ENCODE data around the gene TOMM70. TPM values are rescaled to one million over a fixed set of nuclear protein-coding genes. Genes with fewer than 3 reads are reported as not detected.
"Not testable (repeated sequence)": the region's sequence is repeated elsewhere in the genome, so short reads cannot be mapped to it uniquely, and the experiment has no call there.

TOMM70 gene
- total RNA-seq (2014; rRNA removed; shearing (Covaris generic)) = 53.4 and 64.9 TPM in 2 replicates

DNA sequence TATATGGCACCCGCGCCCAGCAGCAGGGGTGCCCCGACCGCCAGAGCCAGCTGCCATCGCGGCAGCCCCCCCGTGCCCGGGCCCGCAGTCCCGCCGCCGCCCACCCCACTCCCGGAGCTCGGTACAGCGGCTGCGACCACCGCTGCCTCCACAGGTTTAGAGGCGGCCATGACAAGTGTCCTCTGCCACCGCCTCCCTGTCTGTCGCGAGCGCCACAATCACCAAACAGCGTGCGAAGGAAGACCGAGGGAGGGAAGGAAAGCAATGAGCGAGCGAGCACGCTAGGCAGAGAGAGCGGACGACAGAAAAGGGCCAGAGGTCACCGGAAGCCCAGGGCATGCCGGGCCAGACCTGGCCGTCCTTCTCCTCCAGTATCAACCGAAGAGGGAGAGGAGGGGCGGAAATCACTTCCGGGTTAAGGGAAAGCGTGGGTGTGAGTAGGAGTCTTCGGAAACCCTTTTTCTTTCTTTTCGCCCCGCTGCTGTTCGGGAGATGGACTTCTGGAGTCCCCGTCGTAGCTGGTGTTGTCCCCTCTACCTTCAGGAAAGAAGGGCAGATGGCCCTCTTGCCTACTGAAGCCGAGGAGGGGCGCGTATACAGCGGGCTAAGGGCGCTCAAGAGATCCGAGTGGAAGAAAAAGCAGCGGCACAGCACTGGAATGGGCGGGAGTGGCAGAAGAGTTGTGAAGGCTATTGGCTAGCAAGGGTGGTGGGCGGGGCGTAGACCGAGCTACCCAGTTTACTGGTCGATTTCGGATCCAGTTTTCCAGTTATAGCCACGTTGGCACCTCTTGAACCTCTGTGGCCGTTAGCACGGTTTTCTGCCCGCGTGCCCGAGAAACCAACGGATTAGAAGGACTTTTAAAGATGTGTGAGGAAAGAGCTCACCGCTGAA lies at the start of gene TOMM70, which contains the start of gene LNP1:
Gene TOMM70, minus strand, starts transcription at position 310 of the 894 bp plus-strand sequence. Its CDS starts 140 bp downstream, at position 170.
Gene LNP1, plus strand, starts transcription at position 760 of the 894 bp plus-strand sequence. CDS start 28,191 bp downstream, outside the sequence.
- peak; percentile 97 for DNase-seq (ENCODE audit: low spot score)

DNA sequence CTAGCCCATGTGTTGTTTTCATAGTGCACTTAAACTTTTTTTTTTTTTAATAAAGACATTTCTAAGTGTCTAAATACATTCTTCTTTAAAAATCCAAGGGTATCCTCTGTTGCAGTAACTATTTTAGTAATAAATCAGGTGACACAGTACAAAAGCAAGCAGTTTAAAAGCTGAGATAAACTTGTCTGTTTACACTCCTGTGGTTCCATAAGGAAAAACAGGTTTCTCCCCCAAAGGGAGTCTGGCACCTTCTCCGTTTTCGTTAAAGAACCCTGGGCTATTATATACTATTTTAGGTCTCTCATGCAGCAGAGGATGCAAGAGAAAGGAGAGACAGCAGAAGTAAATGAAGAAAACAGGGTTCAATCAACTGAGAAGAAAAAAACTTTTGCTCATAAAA lies 48.3 kb upstream of the TOMM70 start:
- DNase-seq (ENCODE audit: low spot score) = no peak

DNA sequence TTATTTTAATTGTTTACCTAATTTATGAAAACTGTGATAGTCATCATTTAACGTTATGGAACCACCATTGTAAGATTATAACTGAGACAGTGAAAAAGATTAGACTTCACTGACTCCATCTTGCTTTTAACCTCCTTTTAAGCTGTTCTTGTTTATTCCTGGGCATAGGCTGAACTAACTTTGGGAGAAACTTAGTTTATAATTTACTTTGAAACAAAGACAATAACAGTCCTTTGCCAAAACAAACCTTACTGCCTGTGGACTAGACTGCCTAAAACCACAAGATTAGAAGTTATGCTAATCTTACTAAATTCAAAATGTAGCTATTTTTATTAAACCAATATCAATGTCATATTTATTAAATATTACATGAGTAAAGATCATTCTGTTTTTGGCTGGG lies 47.2 kb upstream of the TOMM70 start:
- no peak for DNase-seq (ENCODE audit: low spot score)

DNA sequence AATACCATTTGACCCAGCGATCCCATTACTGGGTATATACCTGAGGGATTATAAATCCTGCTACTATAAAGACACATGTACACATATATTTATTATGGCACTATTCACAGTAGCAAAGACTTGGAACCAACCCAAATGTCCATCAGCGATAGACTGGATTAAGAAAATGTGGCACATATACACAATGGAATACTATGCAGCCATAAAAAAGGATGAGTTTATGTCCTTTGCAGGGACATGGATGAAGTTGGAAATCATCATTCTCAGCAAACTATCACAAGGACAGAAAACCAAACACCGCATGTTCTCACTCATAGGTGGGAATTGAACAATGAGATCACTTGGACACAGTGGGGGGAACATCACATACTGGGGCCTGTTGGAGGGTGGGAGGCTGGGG lies 46.2 kb upstream of the TOMM70 start:
- not testable (repeated sequence) for DNase-seq (ENCODE audit: low spot score)

DNA sequence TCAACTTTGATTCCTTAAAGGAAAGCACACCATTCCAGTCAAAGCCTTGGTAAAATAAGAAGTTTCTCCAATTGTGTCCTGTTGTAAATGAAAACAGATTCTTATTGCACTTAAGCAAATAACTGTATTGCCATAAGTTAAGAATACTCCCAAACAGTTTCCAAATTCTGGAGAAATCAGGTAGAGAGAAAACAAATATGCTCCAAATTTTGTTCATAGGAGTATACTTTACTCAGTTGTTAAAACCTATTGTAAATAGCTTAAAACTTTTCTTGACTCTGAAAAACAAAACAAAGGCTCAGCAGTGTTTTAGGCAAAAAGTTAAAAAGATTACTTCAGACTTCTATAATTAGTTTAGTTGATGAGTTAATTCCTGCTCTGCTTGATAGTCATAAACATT lies 42.8 kb upstream of the TOMM70 start:
- DNase-seq (ENCODE audit: low spot score) = no peak

DNA sequence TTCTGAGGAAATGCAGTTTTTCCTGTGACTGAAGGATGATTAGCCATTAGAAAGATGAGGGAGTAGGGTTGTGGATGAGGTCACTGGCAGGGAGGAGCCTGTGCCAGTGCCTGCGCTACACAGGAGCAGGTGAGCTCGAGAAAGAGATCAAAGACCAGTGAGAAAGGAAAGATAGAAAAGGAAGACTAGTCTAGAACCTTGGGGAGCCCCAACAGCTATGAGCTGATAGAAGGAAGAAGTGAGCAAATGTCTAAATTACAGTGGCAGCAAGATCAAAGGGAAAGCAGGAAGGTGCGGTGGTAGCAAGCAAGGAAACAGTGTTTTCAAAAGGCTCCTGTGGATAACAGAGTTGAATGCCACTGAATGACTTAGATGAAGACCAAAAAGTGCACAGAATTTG lies 40.0 kb upstream of the TOMM70 start:
- DNase-seq (ENCODE audit: low spot score) = no peak

DNA sequence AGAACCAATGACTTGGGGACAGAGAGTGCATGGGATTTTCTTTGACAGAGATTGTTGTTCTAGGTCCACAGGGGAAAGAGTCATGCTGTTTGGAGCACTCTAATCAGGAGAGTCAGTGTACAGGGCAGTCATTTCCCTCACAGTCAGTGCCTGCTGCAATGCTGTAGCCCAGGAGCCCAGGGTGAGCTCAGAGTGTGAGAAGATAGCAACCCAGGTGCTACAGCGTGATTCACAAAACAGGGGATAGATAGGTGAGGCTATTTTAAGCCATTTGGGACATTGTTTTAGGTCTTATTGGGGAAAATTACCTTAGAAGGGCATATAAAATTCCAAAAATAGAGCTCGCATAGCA lies 37.7 kb upstream of the TOMM70 start:
- no peak for DNase-seq (ENCODE audit: low spot score)

DNA sequence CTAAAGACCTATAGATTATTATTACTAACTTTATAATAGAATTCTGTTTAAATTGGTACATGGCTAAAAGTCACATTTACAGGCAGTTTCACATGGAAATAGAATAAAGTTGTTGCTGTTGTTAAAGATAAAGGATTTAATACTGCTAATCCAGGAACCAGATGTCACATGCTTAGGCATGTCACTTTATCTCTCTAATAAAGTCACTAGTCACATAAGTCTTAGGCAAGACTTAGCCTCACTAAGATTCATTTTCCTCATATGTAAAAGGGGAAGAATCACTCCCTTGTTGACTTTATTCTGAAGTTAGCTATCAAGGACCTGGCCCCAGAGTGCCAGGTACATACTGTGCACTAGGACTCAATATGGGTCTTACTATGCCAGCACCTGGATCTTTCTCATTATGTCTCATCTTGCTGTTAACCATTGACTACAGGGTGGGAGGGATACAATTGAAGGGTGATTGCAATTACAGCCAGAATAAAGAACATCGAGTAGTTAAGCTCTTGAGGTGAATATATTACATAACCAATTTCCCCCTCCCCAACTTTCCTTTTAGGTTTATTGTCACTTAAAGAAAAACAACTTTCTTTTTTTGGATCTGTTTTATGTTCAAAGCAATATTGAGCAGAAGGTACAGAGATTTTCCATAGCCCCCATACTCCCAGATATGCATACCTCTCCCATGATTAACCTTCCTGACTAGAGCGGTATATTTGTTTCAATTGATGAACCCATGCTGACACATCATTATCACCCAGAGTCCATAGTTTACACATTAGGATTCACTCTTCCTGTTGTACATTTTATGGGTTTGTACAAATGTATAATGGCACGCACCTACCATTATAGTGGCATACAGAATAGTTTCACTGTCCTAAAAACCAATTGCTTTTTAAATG lies 37.1 kb upstream of the TOMM70 start:
- DNase-seq (ENCODE audit: low spot score) = no peak

DNA sequence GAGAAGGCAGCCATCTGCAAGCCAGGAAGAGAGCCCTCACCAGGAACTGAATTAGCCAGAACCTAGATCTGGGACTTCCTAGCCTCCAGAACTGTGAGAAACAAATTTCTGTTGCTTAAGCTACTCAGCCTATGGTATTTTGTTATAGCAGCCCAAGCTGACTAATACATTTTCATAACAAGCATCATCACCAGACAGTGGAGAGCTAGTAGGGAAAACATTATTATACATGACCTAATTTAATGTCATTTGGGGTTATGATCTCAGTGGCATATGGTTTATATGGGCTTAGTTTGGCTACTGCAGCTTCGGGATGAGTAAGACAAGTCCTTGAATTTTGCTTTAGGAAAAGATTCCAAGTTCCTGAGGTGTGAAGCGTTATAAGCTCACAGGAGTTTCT lies 36.1 kb upstream of the TOMM70 start:
- no peak for DNase-seq (ENCODE audit: low spot score)

DNA sequence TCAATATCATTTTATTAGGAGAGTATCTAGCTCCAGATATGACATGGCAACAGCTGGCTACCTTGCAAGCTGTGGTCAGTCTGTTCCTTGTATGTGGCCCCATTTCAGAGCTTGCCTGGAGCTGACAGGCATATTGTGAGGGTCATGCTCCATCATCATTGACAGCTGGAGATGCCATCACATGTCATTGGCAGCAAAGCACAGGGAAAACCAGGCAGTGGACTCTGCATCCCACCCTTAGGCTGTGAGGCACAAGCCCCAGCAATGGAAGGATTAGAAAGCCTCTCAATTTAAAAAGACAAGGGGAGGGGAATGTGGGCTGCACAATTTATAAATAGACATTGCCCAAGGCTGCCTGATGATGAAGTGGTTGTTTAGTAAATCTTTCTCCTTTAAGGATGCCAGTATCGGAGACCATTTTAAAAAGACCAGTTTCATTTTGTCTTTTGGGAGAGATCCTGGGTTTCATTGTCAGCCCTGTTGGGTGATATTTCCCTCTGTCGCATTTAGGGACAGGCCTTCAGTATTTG lies 28.4 kb upstream of the TOMM70 start:
- no peak for DNase-seq (ENCODE audit: low spot score)

DNA sequence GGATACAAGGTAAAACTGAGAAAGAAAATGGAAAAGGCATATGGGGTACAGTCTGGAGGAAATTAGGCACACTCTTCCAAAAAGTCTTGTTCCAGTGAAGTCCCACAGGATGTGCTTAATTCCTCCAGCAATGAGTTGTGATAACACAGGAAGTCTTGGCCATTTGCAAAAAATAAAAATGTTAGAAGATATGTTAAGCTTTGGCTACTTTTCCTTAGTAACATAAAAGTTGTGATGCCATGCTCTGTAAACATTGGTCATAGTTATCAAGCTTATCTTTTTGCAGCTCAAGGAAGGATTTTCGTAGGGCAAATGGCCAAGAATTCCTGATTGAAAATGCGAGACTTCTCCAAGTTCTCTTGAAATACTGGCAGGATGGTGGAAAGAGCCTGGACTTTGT lies 26.8 kb upstream of the TOMM70 start:
- no peak for DNase-seq (ENCODE audit: low spot score)

DNA sequence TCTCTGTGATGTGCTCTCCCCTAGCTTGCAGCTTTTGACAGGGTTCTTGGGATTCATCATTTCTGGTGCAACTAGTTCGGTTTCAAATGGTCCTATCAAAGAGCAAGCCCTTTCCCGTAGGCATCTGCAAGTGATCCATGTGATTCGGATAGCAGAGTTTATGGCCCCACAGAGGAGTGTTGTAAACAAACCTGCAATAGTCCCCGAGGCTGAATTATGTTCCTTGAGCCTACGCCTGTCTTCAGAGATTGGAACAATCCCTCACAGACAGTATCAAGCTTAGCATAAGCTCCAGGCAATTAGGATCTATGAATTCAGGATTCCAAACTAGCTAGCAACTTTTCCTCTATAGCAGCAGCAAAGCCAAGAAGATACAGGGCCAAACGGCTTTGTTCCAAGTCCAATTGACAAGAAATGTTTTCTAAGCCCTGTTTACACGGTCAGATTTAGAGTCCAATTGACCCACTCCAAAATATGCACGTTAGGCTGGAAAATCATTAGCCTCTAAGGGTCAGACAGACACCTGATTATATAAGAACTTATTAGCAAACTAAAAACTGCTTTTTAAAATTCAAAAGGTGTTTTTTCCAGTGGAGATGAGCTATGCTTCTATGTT lies 25.3 kb upstream of the TOMM70 start:
- DNase-seq (ENCODE audit: low spot score) = no peak

DNA sequence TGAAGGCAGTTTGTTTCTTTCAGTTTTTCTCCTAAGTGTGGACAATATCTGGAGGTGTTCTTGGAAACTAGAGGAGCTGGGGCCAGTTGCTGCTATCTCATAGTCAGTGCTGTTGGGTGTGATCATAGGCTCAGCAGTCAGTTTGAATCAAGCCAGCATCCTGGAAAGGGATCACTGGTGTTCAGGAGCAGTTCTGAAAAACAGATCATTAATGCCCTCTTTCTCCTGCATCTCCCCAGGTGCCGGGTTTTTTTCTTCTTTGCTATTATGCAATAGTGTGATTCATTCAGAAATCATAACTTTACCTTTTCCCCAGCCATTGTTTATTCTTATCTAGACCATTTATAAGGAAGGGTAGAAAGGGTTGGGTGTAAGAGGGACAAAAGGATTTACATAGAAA lies 24.4 kb upstream of the TOMM70 start:
- no peak for DNase-seq (ENCODE audit: low spot score)

DNA sequence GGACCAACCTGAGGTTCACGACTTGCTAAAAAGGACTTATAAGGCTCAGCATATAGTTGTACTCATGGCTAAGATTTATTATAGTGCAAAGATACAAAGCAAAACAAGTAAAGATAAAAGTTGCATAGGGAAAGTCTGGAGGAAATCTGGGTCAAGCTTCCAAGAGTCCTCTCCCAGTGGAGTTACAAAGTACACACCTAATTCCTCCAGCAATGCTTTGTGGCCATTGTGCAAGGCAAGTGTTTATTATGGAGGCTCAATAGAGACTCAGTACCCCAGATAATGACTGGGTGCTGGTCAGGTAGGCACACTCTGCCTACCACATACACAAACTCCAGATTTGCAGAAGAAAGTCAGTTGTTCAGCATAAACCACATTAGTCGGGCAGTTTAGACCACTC lies 23.4 kb upstream of the TOMM70 start:
- no peak for DNase-seq (ENCODE audit: low spot score)

DNA sequence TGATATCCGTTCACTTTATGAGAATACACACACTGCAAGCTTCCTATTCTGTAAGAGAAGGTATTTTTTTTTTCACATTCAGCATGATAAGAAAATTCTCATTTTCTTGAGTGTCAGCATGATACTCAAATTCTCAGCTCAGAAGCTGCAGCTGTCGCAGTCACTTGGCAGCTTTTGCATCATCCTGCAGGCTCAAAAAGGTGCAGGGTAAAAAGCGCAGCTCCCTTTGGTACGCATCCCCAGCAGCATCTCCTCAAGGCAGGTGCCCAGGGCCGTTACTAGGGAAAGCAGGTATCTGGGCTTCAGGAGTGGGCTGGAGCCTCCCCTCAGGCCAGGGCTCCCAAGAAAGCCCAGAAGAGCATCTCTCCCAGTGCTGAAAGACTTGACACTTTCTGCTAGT lies 22.7 kb upstream of the TOMM70 start:
- DNase-seq (ENCODE audit: low spot score) = no peak

DNA sequence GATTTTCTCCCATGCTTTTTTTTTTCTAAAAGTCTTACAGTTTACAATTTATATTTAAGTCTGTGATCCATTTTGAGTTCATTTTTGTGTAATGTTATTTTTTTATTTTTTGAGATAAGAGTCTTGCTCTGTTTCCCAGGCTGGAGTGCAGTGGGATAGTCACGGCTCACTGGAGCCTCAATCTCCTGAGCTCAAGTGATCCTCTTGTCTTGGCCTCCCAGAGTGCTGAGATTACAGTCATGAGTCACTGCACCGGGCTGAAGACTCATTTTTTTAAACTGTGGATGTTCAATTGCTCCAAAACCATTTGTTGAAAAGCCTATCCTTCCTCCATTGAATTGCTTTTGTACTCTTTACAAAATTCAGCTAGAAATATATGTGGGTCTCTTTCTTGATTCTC lies 20.0 kb upstream of the TOMM70 start:
- DNase-seq (ENCODE audit: low spot score) = no peak

DNA sequence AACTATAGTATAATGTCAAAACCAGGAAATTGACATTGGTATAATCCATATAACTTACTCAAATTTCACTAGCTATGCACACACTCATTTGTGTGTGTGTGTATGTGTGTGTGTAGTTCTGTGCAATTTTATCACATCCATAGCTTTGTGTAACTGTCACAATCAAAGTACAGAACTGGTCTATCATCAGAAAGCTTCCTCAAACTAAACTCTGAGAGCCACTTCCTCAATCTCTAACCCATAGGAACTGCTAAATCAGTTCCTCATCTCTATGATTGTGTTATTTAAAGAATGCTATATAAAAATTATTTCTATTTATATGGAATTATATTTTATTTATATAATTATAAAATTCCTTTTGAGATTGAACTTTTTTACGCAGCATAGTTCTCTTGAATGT lies 18.5 kb upstream of the TOMM70 start:
- DNase-seq (ENCODE audit: low spot score) = no peak

DNA sequence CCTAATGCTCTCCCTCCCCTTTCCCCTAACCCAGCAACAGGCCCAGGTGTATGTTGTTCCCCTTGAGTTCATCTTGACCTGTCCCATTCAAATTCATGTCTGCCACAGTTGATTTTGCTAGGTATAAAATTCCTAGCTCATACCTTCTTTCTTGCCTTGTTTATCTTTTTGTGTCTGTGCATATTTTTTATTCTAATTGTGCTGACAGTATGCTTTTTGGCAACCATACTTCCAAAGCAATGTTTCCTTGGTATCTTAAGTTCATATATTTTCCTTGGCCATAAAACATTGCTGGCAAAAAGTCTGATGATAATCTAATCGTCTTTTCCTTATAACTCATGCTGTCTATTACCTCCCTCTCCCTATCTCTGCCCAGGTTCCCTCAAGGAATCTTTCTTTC lies 16.0 kb upstream of the TOMM70 start:
- no peak for DNase-seq (ENCODE audit: low spot score)

DNA sequence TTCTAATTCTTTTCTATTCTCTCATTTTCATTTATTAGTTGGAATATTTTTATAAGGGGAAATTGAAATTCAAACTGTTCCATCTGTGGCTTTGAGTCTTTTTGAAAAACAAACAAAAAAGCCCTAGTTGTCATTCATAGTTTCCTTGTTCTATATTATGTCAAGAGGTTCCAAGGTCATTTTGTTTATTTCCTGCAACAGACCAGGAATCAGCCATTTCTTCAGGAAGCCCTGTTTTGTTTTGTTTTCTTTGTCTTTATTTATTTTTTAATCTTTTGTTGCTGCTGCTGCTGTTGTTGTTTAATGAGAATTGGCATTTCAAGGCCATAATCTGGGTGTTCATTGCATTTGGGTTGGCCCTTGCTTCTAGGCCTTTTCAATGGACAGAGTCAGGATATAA lies 15.3 kb upstream of the TOMM70 start:
- no peak for DNase-seq (ENCODE audit: low spot score)

DNA sequence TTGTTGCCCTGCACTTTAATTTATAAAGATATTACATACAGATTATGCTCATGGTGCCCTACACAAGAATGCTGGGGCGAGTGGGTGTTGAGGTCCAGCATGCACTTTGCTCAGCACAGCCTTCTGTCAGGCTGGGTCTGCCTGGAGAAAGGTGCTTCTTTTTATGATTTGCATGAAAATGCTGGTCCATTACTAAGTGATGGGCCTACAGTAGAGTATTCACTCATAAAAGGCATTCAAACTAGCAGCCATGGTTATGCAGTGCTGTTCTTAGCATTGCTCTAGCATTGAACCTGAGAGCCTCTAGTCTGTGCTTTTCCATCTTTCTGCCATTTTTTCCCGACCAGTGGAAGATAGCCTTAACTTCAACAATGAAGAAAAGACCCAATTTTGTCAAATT lies 12.7 kb upstream of the TOMM70 start:
- DNase-seq (ENCODE audit: low spot score) = no peak

DNA sequence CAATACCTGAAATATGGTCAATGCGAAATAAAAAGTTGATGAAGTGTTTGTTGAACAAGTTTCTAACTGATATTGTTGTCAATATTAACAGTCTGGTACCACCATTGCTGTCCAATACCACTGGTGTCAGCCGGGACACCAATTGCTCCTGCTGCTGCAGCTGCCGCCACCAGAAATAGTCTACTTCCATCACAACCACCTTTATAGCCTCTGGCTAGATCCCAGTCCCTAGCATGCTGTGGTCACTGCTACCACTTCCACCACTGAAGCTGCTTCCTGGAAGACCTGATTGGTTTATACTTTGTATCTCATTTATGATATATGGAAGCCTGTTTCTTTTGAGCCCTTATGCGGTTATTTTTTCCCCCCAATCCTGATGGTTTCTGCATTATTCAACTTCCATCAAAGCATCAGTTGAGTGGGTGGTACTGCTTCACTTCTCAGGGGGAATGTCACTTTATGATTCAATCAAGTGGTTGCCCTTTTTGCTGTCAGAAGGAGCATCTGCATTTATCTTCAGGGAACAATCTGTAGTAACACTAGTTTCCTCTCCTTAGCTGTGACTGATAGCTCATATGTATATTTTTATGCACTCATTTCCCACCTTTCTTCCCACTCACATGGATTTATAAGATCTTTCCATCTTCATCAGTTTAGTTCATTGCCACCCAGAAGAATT lies 12.2 kb upstream of the TOMM70 start:
- DNase-seq (ENCODE audit: low spot score) = no peak
